ENCODE measurements around the gene BCAS1. TPM values are rescaled to one million over a fixed set of nuclear protein-coding genes. Genes with fewer than 3 reads are reported as not detected.

The BCAS1 gene
- polyA plus RNA-seq, 1 donor, result 3.6 TPM

DNA sequence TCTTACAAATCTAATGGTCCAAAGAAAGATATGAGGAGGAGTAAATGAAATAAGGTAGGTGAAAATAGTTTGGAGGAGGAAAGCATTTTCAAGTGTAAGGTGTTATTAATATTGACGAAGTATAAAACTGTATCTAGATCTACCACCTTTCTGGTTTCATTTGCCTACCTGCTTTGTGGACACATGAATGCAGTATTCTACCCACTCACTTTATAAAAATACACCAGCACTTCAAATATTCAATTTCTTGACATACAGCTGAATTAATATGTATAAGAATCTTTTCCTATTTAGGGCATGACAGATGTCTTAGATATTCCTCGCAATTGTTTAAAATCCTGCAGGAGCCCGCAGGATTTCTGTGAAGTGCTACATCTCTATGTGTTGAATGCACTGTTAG, 108.0 kb downstream of the BCAS1 start:
- DNase-seq (ENCODE audit: low read depth), result no peak

DNA sequence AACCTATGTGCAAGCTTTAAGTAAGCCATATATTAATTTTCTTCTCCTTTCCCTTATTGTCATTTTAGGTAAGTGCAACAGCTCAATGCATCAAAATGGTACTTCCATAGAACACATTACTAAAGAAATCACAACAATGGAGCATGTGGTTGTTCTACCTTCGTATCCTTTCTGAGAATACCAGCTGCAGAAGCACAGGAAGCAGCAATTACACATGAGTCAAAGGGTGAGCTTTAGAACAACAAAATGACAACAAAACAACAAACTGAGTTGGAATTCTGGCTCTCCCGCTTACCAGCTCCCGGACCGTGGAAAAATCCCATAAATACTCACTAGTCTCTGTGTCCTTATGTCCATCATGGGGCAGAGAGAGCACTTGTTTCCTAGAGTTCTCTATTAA, 108.9 kb downstream of the BCAS1 start:
- DNase-seq (ENCODE audit: low read depth), result no peak

DNA sequence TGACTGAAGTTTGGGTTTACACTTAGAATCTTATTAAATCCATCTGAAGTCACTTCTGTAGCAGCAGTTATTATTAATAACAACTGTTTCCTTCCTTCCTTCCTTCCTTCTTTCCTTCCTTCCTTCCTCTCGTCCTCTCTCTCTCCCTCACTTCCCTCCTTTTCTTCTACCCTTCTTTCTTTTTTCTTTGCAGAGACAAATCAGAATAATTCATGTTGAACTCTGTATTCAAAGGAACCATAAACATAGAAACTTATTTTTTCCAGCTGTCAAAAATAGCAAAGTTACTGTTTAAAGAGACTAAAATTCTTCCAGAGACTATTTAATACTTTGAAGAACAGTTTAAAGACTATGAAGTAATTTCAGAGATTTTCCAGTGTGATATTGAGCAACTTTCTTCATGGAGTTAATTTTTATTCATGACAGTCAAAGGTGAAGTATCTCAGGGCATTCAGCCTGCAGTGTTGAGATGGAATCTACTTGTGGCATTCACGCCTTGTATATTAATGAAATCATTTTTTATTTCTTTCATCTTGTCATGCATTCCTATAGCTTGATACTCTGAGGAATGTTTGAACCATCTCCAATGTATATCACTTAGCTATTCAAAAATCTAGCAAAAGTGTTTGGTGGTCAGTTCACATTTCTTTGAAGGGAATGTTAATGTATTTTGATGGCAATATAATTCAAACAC, 109.7 kb downstream of the BCAS1 start:
- no peak for DNase-seq (ENCODE audit: low read depth)

DNA sequence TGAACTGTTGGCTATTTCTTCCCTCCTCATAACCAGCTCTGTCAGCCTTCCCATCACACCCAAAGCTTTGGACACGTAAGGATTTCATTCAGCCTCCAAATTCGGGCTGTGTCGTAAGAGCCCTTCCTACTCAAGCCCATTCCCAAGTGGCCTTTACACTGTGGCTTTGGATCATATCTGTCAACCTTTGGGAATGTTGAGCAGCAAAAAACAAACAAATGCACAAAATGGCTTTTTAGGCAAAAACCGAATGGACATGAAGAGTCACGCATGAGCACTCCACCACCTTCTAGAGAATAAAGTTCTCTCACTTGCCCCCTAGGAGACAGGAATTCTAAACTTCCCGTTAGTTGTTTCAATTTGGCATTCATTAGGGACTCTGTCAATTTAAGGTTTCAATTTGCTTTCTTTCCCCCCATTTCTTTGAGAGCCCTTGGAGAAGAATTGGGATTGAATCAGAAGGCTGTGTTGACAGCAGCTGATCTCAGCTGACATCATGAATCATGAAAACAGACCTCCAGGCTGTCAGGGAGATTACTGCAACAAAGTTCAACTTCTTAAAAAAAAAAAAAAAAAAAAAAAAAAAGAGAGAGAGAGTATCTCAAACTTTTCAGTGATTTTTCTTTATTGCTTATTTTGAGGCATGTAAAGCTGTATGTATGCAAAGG, 110.3 kb downstream of the BCAS1 start:
- no peak for DNase-seq (ENCODE audit: low read depth)

DNA sequence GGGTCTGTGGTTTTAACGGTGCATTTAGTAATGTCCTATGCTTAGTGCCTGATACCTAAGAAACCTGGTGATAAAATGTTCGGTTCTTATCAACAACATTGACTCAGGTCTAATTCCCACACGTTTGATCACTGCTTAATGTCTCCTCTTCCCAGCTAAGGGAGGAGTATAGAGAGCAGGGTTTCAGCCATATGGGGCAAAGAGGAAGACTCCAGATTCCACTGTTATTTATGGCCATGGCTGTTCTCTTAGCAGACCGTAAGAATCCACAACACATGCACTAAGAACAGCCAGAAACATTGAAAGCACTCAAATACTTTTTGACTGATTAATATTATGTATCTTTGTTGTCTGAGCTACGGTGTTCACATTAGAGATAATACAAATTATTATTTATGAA, 112.1 kb downstream of the BCAS1 start:
- no peak for DNase-seq (ENCODE audit: low read depth)

DNA sequence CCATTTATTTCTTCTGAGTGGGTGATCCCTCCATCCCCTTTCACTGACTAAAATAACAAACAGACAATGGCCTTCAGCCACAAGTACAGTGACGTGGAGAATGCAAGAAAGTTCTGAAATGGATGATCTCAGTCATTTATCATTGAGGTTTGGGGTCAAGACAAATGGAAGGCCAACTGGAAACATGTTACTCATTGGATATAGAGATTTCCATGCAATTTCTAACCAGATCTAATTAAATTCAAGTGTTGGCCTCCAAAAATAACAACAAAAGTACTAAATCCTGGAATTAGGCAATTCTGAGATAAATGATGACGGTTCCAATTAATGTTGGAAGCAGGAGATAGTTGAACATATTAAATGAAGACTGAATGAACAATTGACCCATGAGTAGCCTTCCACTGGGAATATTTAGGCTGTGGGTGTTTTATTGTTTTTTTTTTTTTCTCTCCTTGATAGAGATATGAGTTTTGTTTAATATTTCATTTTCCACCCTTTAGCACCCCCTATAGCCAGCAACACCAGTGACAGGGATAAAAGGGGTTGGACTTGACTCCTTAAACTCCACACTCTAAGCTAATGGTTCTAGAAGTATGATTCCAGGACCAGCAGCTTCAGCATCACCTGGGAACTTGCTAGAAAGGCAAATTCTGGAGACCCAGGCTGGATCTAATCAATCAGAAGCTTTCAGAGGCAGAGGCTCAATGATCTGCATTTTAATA, 112.8 kb downstream of the BCAS1 start:
- no peak for DNase-seq (ENCODE audit: low read depth)

DNA sequence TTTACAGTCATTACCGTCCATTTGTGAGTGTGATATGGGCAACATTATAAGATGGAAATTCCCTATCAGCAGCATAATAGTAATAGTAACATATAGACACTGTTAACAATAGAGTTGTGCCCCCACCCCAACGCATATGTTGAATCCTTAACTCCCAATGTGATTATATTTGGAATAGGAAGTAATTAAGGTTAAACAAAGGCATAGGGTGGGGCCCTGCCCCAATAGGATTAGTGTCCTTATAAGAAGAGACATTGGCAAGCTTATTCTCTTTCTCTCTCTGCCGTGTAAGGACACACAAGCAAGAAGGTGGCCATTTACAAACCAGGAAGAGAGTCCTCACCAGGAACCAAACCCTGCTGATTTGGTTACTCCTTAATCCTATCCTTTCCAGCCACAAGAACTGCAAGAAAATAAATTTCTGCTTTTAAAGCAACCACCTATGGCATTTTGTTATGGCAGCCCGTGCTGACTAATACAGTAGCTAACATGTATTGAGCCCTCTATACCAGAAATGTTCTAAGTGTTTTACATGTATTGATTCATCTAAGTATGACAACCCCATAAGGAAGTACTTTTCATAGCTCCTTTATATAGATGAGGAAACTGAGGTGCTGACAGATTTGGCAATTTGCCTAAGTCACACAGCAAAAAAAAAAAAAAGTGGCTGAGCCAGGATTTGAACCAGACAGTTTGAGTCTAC, 114.2 kb downstream of the BCAS1 start:
- no peak for DNase-seq (ENCODE audit: low read depth)

DNA sequence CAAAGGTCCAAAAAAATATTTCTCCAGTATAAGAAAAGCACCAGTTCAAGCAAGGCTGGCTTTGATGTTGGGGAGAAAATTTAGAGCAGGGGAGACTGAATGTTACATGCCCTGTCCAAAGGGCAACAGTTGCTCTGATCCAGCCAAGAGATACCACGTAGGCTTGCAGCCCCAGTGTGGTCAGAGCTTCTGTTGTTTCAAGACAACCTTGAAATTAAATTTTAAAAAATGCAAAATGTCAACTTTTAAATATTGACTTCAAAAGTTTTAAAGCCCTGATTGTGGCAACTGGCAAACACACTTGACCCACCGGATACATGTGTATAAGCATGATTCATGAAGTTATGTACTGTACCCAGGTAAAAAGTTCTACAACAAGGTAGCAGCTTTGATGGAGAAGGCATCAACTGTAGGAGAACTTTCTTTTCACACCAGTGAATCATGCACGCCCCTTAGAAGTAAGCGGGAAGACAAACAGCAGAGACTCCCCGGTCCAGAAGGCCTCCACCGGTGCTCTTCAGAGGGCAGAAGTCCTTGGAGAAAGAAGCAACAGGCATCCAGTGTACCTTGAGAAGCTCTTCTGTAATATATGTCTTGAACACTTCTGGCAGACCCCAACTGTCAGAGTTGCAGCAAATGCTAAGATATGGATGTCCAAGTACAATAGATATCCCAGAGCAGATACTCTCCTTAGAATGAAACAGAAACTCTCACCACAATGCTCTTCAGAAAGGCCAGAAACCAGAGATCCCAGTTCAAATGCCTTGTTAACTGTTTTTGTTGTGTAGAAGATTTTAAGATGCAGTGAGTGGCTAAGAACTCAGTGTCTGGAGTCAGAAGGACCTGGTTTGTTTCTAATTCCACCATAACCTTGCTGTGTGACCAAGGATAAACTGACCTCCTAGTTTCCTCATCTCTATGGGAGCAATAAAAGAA, 115.4 kb downstream of the BCAS1 start:
- DNase-seq (ENCODE audit: low read depth), result no peak

DNA sequence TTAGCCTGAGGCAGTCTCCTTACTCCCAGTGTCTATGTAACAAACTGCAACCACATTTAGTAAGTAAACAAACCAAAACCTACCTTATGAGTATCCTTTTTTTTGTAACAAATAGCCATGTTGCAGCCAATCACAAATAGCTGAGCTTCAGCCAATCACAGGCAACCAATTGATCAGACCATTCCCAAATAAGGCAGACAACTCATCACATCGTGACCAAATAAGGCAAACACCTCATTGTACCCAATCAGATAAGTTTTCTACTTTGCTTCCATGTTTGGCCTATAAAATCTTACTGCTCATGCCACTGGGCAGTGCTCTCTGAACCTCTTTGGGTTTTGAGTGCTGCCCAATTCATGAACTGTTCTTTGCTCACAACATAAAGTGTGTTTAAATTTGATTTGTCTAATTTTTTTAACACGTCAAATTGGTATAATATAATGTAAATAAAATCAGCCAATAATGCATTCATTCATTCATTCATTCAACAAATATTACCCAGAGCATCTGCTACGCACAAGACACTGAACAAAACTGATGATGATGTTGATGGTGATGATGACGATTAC, 117.8 kb downstream of the BCAS1 start:
- DNase-seq (ENCODE audit: low read depth), result no peak

DNA sequence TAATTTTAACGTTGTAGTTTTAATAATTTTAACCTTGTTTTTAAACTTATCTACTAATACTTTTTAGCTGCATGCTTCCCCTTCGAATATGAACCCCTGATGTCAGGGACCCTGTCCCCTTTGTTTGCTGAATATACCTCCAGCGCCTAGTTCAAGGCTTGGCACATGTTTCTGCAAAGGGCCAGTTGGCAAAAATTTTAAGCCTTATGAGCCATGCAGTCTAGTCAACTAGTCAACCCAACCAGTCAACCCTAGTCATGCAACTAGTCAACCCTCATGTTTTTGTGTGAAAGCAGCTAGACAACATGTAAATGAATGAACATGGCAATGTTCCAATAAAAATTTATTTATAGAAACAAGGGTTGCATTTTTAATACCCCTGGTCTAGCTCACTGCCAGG, 119.8 kb downstream of the BCAS1 start:
- no peak for DNase-seq (ENCODE audit: low read depth)

DNA sequence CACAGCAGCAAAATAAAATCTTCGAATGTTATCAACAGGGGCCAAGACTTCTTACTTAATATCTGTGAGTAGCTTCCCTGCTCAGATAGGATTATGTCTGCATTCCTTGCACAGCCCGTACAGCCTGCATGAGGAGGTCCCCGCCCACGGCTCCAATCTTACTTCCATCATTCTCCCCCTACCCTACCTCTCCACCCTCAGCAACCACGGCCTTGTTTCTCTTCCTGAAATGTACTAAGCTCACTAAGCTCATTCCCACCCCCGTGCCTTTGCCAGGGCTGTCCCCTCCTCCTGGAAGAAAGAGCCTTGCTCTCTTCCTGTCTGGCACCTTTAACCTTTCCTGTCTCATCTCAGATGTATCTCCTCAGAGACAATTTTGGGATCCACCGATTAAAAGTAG, 120.4 kb downstream of the BCAS1 start:
- DNase-seq (ENCODE audit: low read depth), result no peak

DNA sequence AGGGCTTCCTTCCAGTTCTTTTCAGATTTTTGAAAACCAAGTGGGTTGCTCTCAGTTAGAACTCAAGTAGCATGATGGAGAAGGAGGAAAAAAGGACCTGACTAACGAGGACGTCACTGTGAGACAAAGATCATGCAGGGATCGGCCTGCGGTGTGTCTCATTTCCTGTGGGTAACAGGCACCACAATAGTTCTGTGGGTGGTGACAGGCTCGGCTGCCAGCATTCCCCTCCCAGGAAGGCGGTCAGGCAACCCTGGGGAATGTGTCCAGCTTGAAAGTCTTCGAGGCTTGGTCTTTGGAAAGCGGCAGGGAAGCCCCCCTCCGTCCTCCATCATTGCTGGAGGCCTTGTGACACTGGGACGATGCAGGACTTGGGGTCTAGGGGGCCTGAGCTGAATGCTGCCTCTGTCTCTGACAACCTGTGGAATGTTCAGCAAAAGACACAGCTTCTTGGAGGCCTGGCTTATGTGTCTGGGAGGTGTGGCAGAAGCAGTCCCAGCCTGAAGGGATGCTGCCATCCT, 121.0 kb downstream of the BCAS1 start:
- no peak for DNase-seq (ENCODE audit: low read depth)

DNA sequence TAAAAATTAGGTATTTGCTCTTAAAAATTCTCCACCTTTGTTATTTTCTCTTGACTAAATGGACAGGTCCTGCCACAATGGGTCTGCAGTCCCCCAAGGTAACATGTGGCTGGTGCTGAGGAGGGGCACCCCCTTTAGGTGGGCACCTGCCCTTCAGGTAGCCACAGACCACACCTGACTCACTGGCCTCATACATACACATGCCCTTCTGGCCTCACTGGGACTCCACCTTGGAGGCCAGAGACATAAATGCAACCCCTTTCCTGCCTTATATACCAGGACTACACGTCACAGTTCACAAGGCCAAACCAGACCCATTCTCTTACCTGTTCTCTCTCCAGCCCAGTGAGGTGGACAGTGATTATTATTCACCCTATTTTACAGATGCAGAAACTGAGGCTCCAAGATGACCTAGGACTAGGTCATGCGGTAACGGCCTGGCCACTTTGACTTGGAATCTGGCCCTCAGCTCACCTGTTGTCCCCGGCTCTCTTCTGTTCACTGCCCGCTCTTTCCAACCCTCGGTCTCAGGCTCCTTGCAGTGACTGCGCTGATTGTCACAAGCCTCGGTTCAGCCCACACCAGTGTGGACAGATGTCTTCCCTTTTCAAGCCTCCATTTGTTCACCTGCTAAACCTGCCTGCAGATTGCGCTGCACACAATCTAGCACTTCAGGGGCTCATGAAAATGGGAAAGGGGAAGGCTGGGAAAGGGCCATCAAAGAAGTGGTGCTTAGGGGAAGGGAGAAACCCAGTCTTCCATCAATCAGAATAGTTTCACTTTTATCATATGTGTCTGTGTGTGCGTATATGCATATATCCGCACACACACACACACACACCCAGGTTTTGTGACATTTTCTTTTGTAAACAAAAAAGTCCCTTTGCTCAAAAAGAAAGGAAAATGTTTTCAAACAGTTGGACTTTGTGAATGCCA, 121.7 kb downstream of the BCAS1 start:
- DNase-seq (ENCODE audit: low read depth), result no peak

DNA sequence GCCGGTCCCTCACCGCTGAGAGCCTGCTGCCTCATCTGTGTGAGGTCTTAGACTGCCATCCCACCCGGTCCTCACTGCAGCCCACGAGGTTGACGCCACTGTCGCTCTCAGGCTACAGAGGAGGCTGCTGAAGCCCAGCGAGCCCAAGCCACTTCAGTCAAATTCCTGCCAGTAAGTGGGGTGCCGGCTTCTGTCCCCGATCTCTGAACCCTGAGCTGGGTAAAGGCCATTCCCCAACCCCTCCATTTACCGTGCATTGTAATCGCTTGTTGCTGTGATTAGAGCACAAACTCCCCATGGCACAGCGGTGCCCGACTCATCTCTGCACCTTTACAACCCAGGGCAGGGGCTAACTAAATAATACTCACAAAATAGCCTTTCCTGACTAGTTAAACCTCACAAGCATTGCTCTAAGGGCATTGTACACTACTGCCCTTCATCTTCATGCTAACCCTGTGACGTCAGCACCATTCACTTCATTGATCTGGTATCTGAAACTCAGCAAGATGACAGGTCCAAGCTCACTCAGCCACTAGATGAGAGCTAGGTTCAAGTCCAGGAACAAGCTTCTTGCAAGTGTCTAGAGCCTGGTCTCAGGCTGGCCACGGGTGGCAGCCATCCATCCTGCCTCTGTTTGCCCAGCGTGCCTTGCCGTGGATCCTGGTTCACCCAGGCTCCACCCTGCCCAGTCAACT, 122.7 kb downstream of the BCAS1 start:
- no peak for DNase-seq (ENCODE audit: low read depth)

DNA sequence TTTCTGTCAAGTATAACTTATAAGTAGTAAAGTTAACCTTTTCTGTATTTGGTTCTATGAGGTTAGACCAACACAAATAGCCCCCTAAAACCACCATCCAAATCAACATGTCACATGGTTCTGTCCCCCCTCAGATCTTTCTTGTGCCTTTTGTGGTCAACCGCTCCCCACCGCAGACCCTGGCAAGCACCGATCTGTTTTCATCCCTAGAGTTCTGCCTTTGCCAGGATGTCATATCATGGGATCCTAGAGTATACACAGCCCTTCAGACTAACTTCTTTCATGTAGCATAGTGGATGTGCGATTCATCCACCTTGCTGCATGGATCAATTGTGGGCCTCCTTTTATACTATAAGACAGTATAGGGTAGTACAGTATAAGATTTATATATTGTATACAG, 124.3 kb downstream of the BCAS1 start:
- DNase-seq (ENCODE audit: low read depth), result no peak

DNA sequence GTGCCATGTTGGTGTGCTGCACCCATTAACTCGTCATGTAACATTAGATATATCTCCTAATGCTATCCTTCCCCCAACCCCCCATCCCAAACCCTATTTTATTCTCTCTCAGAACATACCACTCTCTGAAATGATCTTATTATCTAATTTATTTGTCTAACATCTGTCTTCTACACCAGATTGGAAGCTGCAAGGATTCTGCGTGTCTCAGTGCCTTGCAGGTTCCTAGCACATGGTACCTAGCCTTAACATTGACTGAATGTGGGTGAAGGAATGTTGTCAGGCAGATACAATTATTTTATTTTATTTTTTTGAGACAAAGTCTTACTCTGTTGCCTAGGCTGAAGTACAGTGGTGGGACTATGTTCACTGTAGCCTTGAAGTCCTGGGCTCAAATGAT, 124.9 kb downstream of the BCAS1 start:
- DNase-seq (ENCODE audit: low read depth), result no peak

DNA sequence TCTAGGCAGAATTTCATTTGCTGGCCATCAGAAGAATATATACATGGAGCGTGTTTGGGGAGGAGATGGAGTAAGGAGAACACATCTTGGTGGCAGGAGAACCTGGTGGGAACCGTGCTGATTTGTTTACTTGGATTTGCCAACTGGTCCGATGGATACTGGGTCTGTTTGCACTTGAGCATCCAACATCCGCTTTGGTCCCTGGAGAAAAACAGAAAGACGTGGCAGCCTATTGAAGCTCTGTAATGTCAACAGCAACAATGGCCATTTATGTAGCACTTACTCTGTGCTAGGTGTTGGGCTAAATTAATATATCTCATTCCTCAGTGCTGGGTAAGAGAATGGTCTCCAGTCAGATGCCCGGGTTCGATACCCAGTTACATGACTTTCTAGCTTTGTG, 125.6 kb downstream of the BCAS1 start:
- no peak for DNase-seq (ENCODE audit: low read depth)

DNA sequence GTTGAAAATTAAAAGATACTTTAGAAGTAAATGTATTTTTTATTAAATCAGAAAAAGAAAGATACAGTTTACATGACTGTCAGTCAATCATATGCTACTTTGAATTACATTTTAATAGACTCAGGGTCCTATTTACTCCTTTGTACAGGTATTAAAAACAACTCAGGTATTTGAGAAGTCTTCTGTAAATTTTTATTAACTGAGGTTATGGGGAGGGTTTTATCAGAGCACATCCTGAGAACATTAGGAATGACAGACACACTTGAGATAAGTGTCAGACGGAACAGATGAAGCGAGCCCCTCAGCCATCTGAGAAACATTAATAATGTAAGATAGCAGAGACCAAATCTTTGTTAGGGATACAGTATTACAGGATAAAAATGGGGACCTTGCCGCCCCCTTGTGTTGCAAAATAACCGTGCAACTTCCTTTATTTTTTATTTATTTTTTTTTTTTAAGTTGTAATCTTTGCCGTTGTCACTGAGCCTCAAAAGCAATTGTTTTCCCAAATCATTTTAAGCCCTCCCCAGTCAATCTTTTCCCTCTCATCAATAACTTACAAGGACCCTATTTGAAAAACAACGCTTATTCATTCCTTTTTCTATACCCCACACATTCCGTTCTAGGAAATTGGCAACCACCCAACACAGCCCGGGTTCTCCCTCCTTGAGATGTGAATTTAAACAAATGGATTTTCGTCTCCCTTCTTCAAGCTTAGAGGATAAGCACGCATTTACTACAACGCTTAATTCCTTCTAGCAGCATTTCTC, 126.7 kb downstream of the BCAS1 start:
- no peak for DNase-seq (ENCODE audit: low read depth)
